ENCODE data around the gene SPACA4.

Gene SPACA4

DNA sequence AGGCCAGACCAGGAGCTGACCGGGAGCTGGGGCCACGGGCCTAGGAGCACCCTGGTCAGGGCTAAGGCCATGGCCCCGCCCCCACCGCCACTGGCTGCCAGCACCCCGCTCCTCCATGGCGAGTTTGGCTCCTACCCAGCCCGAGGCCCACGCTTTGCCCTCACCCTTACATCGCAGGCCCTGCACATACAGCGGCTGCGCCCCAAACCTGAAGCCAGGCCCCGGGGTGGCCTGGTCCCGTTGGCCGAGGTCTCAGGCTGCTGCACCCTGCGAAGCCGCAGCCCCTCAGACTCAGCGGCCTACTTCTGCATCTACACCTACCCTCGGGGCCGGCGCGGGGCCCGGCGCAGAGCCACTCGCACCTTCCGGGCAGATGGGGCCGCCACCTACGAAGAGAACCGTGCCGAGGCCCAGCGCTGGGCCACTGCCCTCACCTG, 19.4 kb downstream of the SPACA4 start:
- H3K4me3 ChIP-seq (replicated peaks in 1 of 2; ENCODE audit: low read depth in 2 of 2, low read length in 2 of 2): no peak overlapping the region
- DNase-seq (ENCODE audit: low read depth in 2 of 2): no peak
- TF ChIP-seq, protein P1, sequence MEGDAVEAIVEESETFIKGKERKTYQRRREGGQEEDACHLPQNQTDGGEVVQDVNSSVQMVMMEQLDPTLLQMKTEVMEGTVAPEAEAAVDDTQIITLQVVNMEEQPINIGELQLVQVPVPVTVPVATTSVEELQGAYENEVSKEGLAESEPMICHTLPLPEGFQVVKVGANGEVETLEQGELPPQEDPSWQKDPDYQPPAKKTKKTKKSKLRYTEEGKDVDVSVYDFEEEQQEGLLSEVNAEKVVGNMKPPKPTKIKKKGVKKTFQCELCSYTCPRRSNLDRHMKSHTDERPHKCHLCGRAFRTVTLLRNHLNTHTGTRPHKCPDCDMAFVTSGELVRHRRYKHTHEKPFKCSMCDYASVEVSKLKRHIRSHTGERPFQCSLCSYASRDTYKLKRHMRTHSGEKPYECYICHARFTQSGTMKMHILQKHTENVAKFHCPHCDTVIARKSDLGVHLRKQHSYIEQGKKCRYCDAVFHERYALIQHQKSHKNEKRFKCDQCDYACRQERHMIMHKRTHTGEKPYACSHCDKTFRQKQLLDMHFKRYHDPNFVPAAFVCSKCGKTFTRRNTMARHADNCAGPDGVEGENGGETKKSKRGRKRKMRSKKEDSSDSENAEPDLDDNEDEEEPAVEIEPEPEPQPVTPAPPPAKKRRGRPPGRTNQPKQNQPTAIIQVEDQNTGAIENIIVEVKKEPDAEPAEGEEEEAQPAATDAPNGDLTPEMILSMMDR (IDR thresholded peaks at IDR 0.05; ENCODE audit: low read depth, low read length): no peak

- DNase-seq (ENCODE audit: low read depth in 2 of 2): no peak
- H3K4me3 ChIP-seq (replicated peaks in 1 of 2; ENCODE audit: low read depth in 2 of 2, low read length in 2 of 2): no peak overlapping the region
- TF ChIP-seq, protein P1 (IDR thresholded peaks at IDR 0.05; ENCODE audit: low read depth, low read length): no peak
Observed at GRCh38 chr19:48627201-48627864, 20.8 kb downstream of the SPACA4 start.

DNA sequence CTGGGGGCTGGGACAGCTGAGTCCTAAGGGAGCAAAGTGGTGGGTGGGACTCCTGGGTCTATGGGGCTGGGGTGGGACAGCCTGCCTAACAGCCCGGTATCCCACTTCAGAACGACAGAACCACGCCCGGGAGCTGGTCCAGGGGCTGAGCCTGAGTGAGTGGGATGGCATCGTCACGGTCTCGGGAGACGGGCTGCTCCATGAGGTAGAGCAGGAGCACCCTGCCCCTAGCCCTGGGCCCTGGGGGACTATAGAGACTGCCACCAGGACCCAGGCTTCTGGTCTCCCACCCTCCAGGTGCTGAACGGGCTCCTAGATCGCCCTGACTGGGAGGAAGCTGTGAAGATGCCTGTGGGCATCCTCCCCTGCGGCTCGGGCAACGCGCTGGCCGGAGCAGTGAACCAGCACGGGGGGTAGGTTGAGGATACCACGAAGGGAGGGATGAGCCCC, 21.3 kb downstream of the SPACA4 start:
- TF ChIP-seq, protein P1 (IDR thresholded peaks at IDR 0.05; ENCODE audit: low read depth, low read length): no peak
- H3K4me3 ChIP-seq (replicated peaks in 1 of 2; ENCODE audit: low read depth in 2 of 2, low read length in 2 of 2): no peak overlapping the region
- no peak for DNase-seq (ENCODE audit: low read depth in 2 of 2)

DNA sequence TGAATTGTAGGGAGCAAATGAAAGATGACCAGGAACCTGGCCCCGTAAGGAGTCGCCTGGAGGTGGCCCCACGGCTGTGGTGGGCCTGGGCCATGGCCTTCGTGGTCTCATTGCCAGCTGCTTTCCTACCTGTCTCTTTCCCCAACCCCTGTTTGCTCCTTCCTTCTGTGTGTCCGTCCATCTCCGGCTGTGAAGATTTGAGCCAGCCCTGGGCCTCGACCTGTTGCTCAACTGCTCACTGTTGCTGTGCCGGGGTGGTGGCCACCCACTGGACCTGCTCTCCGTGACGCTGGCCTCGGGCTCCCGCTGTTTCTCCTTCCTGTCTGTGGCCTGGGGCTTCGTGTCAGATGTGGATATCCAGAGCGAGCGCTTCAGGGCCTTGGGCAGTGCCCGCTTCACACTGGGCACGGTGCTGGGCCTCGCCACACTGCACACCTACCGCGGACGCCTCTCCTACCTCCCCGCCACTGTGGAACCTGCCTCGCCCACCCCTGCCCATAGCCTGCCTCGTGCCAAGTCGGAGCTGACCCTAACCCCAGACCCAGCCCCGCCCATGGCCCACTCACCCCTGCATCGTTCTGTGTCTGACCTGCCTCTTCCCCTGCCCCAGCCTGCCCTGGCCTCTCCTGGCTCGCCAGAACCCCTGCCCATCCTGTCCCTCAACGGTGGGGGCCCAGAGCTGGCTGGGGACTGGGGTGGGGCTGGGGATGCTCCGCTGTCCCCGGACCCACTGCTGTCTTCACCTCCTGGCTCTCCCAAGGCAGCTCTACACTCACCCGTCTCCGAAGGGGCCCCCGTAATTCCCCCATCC, 22.1 kb downstream of the SPACA4 start:
- no peak for DNase-seq (ENCODE audit: low read depth in 2 of 2)
- TF ChIP-seq, protein P1 (IDR thresholded peaks at IDR 0.05; ENCODE audit: low read depth, low read length): no peak
- H3K4me3 ChIP-seq (replicated peaks in 1 of 2; ENCODE audit: low read depth in 2 of 2, low read length in 2 of 2): no peak overlapping the region

DNA sequence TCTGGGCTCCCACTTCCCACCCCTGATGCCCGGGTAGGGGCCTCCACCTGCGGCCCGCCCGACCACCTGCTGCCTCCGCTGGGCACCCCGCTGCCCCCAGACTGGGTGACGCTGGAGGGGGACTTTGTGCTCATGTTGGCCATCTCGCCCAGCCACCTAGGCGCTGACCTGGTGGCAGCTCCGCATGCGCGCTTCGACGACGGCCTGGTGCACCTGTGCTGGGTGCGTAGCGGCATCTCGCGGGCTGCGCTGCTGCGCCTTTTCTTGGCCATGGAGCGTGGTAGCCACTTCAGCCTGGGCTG, 22.7 kb downstream of the SPACA4 start:
- TF ChIP-seq, protein P1 (IDR thresholded peaks at IDR 0.05; ENCODE audit: low read depth, low read length): no peak
- DNase-seq (ENCODE audit: low read depth in 2 of 2): no peak
- no peak overlapping the region for H3K4me3 ChIP-seq (replicated peaks in 1 of 2; ENCODE audit: low read depth in 2 of 2, low read length in 2 of 2)

- DNase-seq (ENCODE audit: low read depth in 2 of 2): peak in 1 of 2 donors; percentile 82
- TF ChIP-seq, protein P1 (IDR thresholded peaks at IDR 0.05; ENCODE audit: low read depth, low read length): no peak
- no peak overlapping the region for H3K4me3 ChIP-seq (replicated peaks in 1 of 2; ENCODE audit: low read depth in 2 of 2, low read length in 2 of 2)
Observed at GRCh38 chr19:48629599-48630295, 23.2 kb downstream of the SPACA4 start.
